ENCODE results near the gene RDM1.

RDM1 gene

DNA sequence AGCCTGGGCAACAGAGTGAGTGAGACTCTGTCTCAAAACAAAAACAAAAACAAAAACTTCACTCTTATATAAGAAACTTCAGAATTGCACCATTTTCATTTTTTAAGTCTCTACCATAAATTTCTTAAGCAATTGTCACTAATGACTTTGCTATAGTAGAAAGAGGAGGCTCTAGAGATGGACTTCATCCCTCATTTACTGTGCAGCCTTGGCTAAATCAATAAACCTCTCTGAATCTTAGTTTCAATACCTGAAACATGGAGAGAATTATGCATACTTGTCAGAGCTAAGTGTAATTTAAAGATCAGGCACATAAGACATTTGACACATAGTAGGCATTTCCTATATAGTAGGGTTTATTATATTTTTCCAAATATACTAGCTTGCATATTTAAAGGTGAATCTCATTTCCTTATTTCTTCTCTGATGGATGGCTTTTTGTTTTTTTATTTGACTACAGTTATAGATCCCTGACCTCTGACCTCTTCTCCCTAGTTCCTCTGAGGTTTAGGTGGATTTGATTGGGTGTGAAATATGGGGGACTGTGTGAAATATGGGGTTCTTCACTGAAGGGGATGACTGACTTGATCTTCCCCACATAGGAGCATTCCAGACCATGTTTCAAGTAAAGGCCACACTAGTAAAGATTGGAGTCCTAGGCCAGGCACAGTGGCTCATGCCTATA is 53.1 kb downstream of the RDM1 start:
- peaks cover 62% of the 10 kb centered on the region for H3K4me1 Mint-ChIP-seq
- peak overlapping the region; percentile 77 for H3K4me3 Mint-ChIP-seq

DNA sequence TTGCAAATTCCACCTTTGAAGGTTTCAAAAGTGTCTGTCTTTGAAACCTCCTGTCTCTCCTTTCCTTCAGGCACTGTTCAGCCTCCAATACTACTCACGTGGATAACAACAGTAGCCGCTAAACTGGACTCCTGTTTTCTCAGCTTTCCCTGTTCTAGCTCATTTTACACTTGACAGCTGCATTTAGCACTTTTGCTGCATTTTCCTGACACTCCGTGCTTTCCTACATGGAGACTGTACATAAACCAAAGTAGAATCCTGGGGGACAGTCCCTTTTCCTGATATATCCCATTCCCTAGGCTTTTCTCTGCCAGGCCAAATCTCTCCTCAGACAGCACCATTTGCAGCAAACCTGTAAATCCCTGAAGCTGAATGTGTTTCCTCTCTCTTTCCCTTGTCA is 54.0 kb downstream of the RDM1 start:
- H3K27ac Mint-ChIP-seq, result peak overlapping the region; percentile 13
- peak overlapping the region; percentile 39 for H3K4me3 Mint-ChIP-seq
- H3K4me1 Mint-ChIP-seq, result peaks cover 64% of the 10 kb centered on the region

More for the DNA sequence above, 53.1 kb downstream of the RDM1 start:
- ATAC-seq (no peak), DNase-seq (no peak)
- Mint-ChIP-seq H3K9me3 (no peaks in the 10 kb centered on the region), H3K27ac (peak overlapping the region; percentile 34), H3K27me3 (no peaks in the 10 kb centered on the region), H3K36me3 (ENCODE audit: low read depth) (peaks cover 8% of the 10 kb centered on the region)

DNA sequence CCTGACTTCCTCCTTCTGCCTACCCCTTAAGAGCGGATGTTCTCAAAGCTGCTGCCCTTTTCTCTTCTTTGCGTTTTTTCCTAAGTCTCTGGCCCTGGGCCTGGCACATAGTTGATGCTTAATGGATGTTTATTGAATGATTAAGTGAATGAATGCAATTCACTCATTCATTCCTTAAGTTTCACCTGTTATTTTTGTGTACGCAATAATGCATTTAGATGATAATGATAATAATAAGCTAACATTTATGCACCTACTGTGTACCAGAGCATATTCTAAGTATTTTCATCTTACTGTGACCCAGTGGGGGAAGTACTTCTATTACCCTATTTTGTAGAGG is 54.8 kb downstream of the RDM1 start:
- Mint-ChIP-seq H3K4me1 (peaks cover 64% of the 10 kb centered on the region), H3K36me3 (ENCODE audit: low read depth) (peaks cover 11% of the 10 kb centered on the region), H3K27me3 (no peaks in the 10 kb centered on the region), H3K9me3 (no peaks in the 10 kb centered on the region), H3K27ac (peak overlapping the region; percentile 71), H3K4me3 (peak overlapping the region; percentile 48)
- ATAC-seq (no peak), DNase-seq (no peak)

More for the DNA sequence above, 54.0 kb downstream of the RDM1 start:
- Mint-ChIP-seq H3K9me3 (no peaks in the 10 kb centered on the region), H3K36me3 (ENCODE audit: low read depth) (peaks cover 11% of the 10 kb centered on the region), H3K27me3 (no peaks in the 10 kb centered on the region)
- DNase-seq (no peak), ATAC-seq (no peak)

DNA sequence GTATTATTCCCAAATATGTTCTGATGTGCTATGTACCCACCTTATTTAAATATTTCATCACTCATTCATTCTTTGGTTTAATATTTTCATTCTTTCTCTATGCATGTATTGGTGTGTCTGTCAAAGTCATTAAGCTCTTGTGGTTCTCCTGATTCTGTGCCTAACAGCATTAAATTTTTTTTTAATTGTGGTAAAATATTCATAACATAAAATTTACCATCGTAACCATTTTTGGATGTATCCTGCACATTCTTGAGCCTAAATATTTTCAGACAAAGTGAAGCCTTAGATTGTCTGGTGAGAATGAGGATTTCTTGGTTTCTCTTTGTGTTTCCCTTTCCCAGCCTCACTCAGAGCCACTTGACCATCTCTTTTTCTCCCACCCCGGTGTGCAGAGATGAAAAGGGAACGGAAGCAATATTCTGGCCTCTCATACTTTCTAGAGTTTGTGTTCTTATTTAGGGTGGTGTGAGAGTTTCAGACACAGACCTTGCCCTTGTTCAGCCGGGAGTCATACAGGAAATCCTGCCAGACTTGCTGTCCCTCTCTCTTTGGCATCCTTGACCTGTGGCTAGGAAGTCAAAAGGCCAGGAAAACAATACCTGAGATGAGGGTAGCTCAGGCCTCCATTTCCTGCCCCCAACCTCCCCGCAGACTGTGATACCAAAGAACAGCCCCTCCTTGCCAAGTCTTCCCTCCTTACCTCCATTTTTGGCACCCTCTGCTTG is 55.3 kb downstream of the RDM1 start:
- peaks cover 11% of the 10 kb centered on the region for H3K36me3 Mint-ChIP-seq (ENCODE audit: low read depth)
- H3K9me3 Mint-ChIP-seq, result no peaks in the 10 kb centered on the region
- peak overlapping the region; percentile 48 for H3K4me3 Mint-ChIP-seq
- DNase-seq (no peak), ATAC-seq (no peak)
- no peaks in the 10 kb centered on the region for H3K27me3 Mint-ChIP-seq
- H3K4me1 Mint-ChIP-seq, result peaks cover 59% of the 10 kb centered on the region
- peak overlapping the region; percentile 71 for H3K27ac Mint-ChIP-seq

DNA sequence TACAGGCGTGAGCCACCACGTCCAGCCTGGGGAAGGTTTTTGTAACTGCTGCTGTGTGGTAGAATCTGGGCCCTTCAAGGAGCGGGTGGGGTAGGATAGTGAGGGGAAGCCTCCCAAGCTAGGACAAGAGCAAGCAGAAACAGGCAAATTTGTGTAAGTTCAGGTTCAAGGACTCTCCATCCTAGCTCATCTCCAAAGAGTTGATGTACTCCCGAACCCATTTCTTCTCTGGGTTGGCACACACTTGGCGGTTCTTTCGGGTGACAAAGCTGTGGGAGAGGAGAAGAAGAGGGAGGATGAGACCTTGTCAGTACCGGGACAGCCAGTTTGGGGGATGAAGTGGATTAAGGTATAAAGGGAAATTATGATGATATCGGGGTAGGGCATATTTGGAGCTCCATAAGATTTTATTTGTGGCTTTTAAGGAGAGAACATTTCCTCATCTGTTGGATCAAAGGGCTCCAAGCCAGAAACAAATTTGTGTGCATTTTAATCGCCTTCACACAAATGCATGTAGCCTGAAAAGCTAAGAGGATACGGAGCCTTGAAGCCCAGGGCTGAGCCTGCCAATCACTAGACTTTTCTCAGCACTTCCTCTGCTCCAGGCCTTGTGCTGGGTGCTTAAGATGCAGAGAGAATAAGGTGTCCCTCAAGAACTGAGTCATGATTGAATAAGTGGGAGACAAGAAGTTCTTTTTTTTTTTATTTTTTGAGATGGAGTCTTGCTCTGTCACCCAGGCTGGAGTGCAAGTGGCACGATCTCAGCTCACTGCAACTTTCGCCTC is 58.2 kb downstream of the RDM1 start:
- H3K4me1 Mint-ChIP-seq, result peaks cover 39% of the 10 kb centered on the region
- no peak overlapping the region for H3K4me3 Mint-ChIP-seq
- ATAC-seq, result no peak

DNA sequence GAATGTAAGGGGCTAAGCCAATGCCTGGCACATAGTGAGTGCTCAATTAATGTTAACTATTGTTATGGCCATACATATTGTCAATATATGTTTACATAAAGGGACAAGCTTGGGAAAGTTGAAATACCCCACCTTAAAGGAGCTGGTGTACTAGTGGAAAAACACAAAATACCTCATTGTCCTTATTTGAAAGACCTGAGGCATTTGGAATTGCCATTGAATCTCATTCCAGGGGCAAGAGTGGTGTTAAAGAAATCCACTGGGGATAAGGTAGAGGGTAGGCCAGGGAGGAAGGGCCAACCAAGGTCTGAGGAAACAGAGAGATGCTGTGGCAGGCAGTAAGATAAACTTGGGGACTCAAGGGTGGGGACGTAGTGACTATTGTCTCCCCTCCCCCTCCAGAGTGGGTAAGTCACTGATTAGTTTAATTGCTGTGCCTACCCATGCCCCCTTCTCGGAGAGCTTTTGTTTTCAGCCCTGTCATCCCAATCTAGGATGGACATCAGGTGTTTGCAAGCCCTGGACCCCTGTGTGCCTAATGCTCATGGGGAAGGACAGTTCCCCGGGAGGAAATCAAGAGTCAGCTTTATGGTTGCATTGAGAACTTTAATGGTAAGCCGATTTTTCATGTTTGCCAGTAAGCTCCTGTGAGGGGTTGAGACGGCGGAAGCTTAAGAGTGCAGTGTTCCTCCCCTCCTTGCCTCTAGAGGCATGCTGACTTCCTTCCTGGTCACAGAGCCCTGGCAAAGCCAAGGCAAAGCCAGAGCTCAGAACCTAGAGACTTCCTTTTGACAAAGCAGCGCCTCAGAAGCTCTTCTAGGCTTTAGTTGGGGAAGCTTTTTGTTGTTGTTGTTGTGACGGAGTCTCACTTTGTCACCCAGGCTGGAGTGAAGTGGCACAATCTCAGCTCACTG is 59.4 kb downstream of the RDM1 start:
- H3K27ac Mint-ChIP-seq, result no peak overlapping the region
- no peak for DNase-seq
- no peak overlapping the region for H3K4me3 Mint-ChIP-seq
- no peaks in the 10 kb centered on the region for H3K27me3 Mint-ChIP-seq
- peak; percentile 87 for ATAC-seq
- H3K9me3 Mint-ChIP-seq, result no peaks in the 10 kb centered on the region
- peaks cover 35% of the 10 kb centered on the region for H3K4me1 Mint-ChIP-seq
- peaks cover 8% of the 10 kb centered on the region for H3K36me3 Mint-ChIP-seq (ENCODE audit: low read depth)

More for the DNA sequence above, 58.2 kb downstream of the RDM1 start:
- Mint-ChIP-seq H3K9me3 (no peaks in the 10 kb centered on the region), H3K36me3 (ENCODE audit: low read depth) (peaks cover 8% of the 10 kb centered on the region), H3K27me3 (no peaks in the 10 kb centered on the region), H3K27ac (no peak overlapping the region)
- no peak for DNase-seq

DNA sequence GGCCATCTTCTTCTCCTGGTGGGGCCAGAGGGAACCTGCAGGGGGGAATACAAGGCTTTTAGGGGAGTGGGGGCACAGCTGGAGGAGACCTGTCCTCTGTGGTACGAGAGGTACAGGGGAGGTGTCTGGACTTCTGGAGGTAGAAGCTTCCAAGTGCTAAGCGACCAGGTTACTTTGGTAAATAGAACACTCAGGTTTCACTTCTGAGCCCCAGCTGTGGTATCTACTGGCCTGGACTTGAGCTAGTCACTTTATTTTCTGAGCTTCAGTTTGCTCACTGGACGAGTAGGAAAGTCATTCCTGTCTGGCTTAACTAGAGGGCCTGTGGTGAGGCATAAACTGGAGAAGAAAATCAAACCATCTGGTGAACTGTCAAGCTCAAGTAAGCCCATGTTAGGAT is 61.8 kb downstream of the RDM1 start, which contains the start of gene HEATR9:
TSS of gene HEATR9 (minus strand) at position 155 of the 400 bp plus-strand sequence. CDS start at position 6, 149 bp downstream.
- ATAC-seq (no peak), DNase-seq (no peak)
- peaks cover 35% of the 10 kb centered on the region for H3K4me1 Mint-ChIP-seq
- no peaks in the 10 kb centered on the region for H3K9me3 Mint-ChIP-seq
- H3K36me3 Mint-ChIP-seq (ENCODE audit: low read depth), result peaks cover 3% of the 10 kb centered on the region
- H3K27me3 Mint-ChIP-seq, result no peaks in the 10 kb centered on the region
- no peak within 1 kb of the TSS for H3K27ac Mint-ChIP-seq
- H3K4me3 Mint-ChIP-seq, result no peak within 1 kb of the TSS
